HG02981 (cell line): ENCODE results near the gene ING5.
"Not testable (repeated sequence)": the region's sequence is repeated elsewhere in the genome, so short reads cannot be mapped to it uniquely, and the experiment has no call there.

Source experiments
- ATAC-seq: cut with Tn5 transposase; IDR thresholded peaks from one replicate; pipeline ENCODE4 v1.9.1; 2021; ENCODE audit warnings: mild to moderate bottlenecking, moderate library complexity; ENCODE audit not compliant: unreplicated experiment

The ING5 gene

GRCh38 chr2:241703032-241703604, 1.3 kb downstream of the ING5 start:
- no peak for ATAC-seq

DNA sequence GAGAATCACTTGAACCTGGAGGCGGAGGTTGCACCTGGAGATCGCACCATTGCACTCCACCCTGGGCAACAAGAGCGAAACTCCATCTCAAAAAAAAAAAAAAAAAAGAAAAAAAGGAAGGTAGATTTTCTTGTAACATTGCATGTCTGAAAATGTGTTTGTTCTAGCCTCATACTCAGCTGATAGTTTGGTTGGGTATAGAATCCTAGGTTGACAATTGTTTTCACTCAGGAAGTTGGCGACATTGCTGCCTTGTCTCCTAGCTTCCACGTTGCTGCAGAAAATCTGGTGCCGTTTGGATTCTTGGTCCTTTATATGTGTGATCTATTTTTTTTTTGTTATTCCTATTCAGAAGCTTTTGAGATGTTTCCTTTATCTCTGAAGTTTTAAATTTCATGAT, 4.7 kb downstream of the ING5 start:
- ATAC-seq = no peak

- ATAC-seq = no peak
Observed at GRCh38 chr2:241708879-241709278, 7.0 kb downstream of the ING5 start.

- no peak for ATAC-seq
Observed at GRCh38 chr2:241719093-241719492, 17.3 kb downstream of the ING5 start.

- ATAC-seq = no peak
Observed at GRCh38 chr2:241720099-241720498, 18.3 kb downstream of the ING5 start.

- ATAC-seq = no peak
Observed at GRCh38 chr2:241720560-241720959, 18.7 kb downstream of the ING5 start.

GRCh38 chr2:241721852-241722251, 20.0 kb downstream of the ING5 start:
- ATAC-seq = no peak

GRCh38 chr2:241722896-241723454, 21.1 kb downstream of the ING5 start:
- no peak for ATAC-seq

GRCh38 chr2:241724259-241724974, 22.6 kb downstream of the ING5 start:
- ATAC-seq = no peak

GRCh38 chr2:241724975-241725870, 23.4 kb downstream of the ING5 start:
- ATAC-seq = no peak

GRCh38 chr2:241726459-241726858, 24.6 kb downstream of the ING5 start:
- no peak for ATAC-seq

- no peak for ATAC-seq
Observed at GRCh38 chr2:241728000-241728399, 26.2 kb downstream of the ING5 start.

DNA sequence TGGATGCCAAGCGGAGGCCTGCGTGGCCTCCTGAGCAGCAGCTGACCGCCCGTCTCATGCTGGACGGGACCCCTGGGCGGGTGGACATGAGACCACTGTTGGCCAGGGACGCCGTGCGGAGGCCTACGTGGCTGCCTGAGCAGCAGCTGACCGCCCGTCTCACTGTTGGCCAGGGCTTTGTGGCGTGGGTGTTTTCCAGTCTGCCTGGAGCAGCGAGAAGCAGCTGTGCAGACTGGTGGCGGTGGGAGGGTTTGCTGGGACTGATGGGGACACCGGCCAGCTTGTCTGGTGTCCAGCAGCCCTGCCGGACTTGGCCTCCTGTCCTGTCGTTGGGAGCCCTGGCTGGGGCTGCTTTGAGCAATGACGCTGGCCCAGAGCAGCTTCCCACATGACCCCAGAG, 26.8 kb downstream of the ING5 start:
- ATAC-seq = no peak

DNA sequence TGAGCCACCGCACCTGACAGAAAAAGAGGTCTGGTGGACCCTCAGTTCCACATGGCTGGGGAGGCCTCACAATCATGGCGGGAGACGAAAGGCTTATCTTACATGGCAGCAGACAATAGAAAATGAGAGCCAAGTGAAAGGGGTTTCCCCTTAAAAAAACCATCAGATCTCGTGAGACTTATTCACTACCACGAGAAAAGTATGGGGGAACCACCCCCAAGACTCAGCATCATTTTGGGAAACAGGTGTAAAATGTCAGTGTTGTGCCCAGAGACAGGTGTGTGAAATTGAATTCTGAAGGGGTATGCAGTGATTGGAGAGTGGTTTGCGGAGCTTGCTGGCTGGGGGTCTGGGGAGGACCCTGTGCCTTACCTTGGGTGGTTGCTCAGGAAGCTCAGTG, 28.0 kb downstream of the ING5 start:
- ATAC-seq = no peak

GRCh38 chr2:241730671-241731293, 28.9 kb downstream of the ING5 start:
- no peak for ATAC-seq

DNA sequence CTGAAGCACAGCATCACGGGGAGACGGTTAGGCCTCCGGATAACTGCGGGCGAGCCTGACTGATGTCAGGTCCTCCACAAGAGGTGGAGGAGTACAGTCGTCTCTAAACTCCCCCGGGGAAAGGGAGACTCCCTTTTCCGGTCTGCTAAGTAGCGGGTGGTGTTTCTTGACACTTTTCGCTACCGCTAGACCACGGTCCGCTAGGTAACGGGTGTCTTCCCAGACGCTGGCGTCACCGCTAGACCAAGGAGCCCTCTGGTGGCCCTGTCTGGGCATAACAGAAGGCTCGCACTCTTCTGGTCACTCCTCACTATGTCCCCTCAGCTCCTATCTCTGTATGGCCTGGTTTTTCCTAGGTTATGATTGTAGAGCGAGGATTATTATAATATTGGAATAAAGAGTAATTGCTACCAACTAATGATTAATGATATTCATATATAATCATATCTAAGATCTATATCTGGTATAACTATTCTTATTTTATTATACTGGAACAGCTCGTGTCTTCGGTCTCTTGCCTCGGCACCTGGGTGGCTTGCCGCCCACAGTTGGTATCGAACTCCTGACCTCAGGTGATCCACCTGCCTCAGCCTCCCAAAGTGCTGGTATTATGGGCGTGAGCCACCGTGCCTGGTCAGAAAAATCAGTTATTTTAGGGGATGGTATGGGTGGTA, 30.8 kb downstream of the ING5 start:
- ATAC-seq = not testable (repeated sequence)

DNA sequence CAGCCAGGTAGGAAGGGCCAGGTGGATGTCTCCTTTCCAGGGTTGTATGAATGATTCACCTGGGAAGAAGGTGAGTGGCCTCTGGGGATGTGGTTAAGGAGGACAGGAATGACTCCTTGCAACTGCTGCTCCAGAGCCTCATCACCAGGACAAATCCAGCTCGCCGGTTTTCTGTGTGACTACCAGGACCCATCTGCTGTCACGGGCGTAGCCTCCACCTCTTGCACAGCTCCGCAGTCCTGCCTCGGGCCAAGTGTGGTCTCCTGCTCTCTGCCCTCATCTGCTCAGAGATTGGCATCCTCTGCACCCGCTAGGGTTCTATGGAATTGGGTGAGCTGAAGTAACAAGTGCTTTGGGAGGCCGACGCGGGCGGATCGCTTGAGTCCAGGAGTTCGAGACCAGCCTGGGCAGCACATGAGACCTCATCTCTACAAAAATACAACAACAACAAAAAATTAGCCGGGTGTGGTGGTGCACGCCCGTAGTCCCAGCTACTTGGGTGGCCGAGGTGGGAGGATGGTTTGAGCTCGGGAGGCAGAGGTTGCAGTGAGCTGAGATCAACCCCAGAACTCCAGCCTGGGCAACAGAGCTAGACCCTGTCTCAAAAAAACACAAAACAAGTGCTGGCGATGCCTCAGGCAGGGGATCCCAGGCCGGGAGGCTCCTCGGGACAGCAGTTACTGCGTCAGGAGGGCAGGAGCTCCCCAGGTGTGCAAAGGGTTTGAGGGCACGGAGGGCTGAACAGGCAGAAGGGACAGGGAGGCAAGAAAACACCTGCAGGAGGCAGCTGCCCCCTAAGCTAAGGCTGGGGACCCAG, 31.8 kb downstream of the ING5 start:
- no peak for ATAC-seq

GRCh38 chr2:241734208-241734466, 32.3 kb downstream of the ING5 start:
- peak; percentile 31 for ATAC-seq

GRCh38 chr2:241734467-241735208, 32.8 kb downstream of the ING5 start, which contains the start of gene D2HGDH:
Gene D2HGDH (plus strand): TSS chr2:241734630. CDS start chr2:241735225, 595 bp downstream.
- peak; percentile 79 for ATAC-seq
